ENCODE measurements around the gene ANGPT4.
A peak's percentile ranks its signal among the peaks of the same experiment; 100 is the strongest.
"Not testable (repeated sequence)": the region's sequence is repeated elsewhere in the genome, so short reads cannot be mapped to it uniquely, and the experiment has no call there.

The ANGPT4 gene

DNA sequence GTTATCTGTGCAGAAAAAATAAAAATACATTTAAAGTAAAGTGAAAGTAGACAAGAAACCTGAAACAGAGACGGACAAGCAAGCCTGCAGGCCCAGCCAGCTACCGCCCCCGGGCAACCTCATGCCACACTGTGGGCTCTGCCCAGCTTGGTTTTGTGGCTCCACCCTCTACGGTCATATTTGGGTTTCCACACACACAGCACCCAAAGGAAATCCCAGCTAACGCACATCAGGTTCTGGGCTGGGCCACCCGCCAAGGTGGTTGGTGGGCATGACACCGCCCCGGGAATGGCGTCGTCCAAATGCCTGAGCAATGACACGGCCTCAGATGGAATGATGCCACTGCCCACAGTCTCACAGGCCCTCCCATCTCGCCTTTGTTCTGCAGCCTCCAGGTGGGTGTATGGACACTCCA, 59.8 kb downstream of the ANGPT4 start:
- intact Hi-C loops (cut with DNase I), result no loop called here
- DNase-seq, result no peak

DNA sequence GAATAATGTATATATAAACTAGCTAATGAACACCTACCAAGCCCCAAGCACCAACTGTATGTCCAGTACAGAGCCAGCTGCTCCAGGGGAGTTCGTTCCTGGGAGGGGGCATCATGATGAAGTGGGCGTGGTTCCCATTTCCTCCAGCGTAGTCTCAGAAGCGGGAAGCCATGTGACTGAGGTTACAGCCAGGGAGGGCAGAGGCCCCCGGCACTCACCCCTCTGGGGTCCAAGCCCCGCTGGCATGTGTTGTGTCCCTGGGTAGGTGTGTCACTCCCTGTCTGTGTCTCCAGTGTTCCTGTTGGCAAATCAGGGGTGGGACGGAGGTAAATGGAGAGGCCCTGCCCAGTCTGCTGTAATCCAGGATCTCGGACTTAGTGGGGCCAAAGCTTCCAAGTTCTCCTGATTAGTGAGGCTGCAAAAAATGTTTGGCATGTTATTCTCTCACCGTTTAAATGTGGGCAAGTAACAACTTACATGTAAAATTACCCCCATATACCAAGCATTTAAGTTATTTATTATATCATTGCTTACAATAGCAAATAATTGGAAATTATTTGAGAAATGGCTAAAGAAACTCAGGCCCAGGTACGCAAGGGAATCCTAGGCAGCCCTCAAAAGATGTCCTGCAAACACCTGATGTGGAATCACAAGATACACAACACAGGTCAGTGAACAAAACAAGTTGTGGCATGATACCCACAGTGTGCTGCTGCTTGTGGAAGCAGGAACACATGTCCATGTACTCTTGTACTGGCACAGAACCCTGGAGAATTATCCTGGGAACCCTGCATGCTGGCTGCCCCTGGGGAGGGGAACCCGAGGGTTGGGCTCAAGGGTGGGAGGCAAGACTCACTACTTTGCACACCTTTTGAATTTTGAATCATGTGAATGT, 60.4 kb downstream of the ANGPT4 start:
- intact Hi-C loops (cut with DNase I), result no loop called here
- DNase-seq, result no peak

DNA sequence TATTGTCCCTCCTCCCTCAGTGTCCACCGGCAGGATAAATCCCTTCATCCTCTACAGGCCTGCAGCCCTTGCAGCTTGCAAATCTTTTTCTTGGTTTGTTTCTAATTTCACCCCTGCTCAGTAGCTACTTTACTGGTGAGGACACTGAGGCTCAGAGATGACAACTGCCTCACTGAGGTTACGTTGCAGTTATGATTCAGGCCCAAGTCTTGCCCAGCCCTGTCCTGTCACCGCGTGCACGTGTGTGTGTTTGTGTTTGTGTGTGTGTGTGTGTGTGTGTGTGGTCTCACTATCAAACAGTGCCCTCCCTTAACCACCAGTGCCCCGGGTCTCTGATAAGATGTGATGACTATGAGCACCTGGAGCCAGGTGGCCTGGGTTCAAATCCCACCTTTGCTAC, 61.5 kb downstream of the ANGPT4 start:
- DNase-seq, result no peak
- intact Hi-C loops (cut with DNase I), result no loop called here

DNA sequence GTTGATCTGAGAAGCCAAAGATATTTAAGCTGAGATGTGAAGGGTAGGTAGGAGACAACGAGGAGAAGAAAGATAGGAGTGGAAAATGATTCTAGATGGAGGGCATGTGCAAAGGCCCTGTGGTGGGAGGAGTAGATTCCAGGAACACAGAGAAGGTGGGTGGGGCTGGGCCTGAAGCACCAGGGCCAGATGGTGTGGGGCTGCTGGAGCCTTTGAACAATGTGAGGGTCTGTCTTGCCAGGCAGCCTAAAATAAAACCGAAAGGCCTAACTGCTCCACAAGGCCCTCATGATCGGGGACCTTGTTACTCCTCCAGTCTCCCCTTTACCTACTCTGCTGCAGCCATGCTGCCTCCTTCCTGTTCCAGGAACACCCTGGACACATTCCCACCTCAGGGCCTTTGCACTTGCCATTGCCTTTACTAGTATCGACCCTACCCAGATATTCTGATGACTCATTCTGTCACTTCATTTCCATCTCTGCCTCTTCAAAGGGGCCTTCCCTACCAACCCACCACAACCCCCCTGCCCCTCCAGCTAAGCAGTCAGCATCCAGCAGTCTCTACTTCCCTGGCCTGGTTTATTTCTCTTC, 62.6 kb downstream of the ANGPT4 start:
- no peak for DNase-seq
- intact Hi-C loops (cut with DNase I), result no loop called here

DNA sequence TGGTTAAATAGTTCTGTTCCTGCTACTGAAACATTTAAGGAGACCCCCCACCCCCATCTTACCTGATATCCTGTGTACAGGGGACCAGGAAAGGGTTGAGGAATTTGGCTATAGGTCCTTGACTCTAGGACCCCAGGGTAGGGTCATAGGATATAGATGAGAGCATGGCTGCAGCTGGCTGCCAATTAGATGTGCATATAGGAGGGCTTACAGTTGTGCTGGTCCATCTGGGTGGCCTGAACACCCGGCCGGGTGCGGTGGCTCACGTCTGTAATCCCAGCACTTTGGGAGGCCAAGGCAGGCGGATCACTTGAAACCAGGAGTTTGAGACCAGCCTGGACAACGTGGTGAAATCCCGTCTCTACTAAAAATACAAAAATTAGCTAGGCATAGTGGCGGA, 67.4 kb downstream of the ANGPT4 start:
- DNase-seq; intact Hi-C loops (cut with DNase I): not testable (repeated sequence)

DNA sequence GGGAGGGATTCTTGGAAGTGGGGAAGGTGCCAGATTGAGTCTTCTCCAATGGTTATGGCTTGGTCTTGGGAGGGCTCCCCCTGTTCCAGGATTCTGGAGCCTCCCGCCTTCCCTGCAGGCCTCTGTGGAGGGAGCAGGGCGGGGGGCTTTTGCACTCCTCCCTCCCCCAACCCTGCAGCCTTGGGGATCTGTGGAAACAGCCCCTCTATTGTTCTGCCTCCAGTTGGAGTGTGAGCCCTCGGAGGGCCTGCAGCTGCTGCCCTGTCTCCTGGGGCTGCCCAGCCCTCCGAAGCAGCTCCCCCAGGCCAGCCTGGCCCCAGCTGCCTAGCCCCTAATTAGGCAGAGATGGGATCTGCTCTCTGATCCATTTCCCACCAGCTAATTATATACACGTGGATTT, 67.9 kb downstream of the ANGPT4 start:
- DNase-seq, result no peak
- intact Hi-C loops (cut with DNase I), result no loop called here

DNA sequence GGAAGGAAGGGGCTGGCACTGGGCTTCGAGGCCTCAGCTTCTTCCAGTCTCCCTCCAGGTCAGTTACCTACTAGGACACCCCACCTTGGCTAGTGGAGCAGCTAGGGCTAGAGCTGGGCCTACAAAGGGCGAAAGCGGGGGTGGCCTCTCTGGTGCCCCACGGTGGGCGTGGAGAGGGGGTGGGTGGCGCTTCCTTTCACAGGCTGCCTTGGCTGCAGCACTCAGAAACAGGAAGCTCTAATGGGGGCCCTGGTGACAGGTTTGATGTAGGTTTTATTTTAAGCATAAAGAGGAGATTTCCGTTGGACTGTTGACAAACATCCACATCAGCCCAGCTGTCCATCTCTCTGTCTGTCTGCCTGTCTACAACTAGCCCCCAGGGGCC, 69.2 kb downstream of the ANGPT4 start:
- DNase-seq, result peak in 8 of 42 donors; percentile 8 to 34 (median 24)
- intact Hi-C loops (cut with DNase I), result no loop called here

DNA sequence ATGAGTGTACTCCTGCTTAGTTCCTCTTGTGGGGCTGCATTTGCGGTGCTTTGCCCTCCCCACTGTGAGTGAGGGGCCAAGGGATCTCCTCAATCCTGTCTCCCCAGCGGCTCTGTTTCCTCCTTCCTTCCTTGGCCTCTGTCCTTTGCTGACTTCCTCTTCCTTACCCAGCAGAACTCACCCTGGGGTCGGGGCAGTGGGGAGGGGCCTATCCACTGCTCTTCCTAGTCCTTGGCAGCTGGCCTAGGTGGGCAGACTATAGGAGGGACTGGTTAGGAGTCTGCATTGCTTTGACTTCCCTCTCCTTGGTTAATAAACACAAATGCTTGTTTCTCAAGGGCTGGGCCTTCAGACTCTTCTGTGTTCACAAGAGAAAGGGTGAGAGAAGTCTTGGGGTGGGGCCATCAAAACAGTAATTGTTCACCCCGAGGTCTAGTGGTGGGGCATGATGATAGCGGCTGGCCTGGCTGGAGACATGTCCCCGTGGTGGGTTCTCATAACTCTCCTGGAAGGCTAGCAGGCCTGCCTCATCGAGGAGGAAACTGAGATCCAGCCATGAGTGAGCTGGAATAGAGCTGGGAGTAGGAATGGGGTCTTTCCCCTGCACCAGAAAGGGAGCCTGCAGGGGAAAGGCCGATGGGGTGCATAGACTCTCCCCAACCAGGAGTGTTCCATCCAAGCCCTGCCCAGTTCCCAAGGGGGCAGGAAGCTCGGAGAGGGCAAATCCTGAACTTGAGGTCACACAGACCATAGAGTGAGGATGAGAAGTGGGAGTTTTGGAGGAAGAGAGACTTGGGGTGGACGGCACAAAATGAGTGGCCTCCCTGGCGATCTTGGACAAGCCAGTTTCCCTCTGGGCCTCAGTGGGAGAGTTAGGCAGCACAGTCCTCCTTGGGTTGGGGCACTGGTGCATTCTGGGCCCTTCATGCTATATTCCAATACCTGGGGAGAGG, 69.9 kb downstream of the ANGPT4 start:
- intact Hi-C loops (cut with DNase I), result no loop called here
- no peak for DNase-seq

DNA sequence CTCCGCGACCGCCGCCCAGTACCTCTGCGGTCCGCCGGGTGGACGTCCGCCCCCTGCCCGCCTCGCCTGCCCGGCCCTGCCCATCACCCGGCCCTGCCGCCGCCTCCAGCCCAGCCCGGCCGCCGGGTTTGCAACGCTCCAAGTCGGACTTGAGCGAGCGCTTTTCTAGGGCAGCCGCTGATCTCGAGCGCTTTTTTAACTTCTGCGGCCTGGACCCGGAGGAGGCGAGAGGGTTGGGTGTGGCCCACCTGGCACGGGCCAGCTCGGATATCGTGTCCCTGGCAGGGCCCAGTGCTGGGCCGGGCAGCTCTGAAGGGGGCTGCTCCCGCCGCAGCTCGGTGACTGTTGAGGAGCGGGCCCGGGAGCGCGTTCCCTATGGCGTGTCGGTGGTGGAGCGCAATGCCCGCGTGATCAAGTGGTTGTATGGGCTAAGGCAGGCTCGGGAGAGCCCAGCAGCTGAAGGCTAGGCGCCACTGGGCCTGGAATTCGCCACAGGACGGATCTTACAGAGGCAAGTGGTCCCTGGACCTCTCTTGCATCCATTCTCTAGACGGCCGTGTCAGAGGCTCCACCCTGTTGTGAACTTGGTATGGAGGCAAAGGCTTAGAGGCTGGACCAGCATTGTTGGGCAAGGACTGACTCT, 70.8 kb downstream of the ANGPT4 start:
- no peak for DNase-seq
- intact Hi-C loops (cut with DNase I), result no loop called here

DNA sequence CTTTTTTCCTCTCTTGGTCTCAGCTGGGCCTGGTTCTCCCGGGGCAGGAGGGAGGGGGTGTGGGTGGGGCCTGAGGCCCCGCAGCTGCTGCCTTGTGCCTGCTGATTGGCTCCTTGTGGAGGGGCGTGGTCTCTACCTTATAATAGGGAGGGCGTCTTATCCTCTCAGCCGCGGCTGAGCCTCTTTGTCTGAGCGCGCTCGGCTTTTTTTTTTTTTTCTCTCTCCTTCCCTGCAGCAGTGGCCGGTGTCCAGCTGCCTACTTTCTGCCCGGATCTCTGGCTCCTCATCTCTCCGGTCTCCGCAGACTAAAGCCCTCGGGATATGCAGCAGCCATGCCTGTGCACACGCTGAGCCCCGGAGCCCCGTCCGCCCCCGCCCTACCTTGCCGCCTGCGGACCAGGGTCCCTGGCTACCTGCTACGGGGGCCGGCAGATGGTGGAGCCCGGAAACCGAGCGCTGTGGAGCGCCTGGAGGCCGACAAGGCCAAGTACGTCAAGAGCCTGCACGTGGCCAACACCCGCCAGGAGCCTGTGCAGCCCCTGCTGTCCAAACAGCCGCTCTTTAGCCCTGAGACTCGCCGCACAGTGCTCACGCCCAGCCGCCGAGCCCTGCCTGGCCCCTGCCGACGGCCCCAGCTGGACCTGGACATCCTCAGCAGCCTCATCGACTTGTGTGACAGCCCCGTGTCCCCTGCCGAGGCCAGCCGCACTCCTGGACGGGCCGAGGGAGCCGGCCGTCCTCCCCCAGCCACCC, 71.5 kb downstream of the ANGPT4 start:
- intact Hi-C loops (cut with DNase I), result no loop called here
- DNase-seq, result peak; percentile 68 to 97 (median 88)

DNA sequence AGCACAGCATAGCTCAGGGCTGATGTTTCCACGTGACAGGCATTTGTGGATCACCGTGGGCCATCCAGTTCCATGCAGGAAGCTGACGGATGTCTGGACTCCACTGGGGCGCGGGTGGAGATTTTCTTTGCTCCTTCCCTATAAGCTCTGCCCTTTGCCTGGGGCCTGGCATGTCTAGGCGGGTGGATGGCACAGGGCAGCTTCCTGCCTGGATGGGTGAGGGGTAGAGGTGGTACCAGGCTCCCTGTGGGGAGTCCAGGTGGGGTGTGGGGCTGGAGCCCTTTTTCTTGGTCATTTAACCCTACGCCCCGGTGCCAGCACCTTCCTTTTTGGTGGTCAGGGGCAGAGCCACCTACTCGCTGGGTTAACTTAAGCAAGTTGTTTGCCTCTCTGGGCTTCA, 72.2 kb downstream of the ANGPT4 start:
- DNase-seq, result no peak
- intact Hi-C loops (cut with DNase I), result no loop called here

DNA sequence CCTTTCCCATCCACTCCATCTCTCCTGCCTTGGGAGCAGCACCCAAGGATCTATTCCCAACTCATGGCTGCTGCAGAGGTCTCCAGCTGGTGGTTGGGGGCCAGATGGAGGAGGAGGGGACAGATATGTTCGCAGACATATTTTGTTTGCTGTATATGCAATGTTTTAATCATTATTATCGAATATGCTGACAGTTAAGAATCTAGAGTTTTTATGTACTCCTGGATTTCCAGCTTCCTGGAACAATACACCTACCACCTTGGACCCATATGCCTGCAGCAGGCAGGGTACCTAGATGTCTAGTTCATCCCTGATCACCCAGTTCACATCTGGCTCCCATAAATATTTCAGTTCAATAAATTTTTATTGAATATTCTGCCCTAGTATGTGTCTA, 73.6 kb downstream of the ANGPT4 start:
- intact Hi-C loops (cut with DNase I), result no loop called here
- no peak for DNase-seq

DNA sequence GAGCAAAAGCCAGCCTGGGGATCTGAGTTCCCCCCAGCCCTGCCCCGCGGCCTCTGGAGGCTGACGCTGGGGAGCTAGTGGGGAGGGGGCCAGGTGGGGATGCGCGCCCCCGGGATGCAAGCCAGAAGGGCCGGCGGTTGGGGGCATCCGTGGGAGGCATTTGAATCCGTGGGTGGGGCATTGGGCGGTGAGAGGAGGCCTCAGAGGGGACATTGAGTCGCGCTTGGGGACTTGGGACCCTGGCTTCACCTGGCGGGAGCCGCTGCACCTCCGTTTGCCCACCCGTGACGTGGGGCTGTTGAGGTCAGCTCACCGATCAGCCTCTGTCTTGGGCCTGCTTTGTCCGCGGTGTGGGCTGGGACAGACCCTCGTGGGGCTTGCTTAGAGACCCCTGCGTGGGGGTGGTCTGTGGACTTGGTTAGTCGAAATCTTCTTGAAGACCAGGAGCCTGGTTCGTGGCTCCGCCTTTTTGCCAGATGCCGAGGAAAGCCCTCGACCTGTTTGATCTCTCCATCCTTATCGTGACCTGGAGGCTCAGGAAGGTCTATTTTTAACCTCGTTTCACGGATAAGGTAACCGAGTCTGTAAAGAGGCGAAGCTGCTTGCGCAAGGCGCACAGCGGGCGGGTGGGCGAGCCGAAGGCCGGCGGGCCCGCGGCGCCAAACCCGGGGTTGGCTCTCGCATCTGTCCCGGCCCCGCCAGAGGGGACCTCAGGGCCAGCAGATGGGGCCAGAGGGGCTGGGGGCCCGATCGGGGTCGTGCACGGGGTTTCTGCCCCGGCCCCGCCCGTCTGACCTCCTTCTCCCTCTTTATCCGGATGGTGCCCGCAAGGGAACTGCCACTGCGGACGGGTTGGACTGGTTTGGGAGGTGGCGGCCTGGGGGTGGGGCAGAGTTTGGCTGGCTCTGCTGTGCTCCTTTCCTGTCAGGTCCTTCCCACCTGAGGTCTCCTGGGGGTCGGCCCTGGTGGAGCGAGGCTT, 74.3 kb downstream of the ANGPT4 start:
- no peak for DNase-seq
- intact Hi-C loops (cut with DNase I), result no loop called here

DNA sequence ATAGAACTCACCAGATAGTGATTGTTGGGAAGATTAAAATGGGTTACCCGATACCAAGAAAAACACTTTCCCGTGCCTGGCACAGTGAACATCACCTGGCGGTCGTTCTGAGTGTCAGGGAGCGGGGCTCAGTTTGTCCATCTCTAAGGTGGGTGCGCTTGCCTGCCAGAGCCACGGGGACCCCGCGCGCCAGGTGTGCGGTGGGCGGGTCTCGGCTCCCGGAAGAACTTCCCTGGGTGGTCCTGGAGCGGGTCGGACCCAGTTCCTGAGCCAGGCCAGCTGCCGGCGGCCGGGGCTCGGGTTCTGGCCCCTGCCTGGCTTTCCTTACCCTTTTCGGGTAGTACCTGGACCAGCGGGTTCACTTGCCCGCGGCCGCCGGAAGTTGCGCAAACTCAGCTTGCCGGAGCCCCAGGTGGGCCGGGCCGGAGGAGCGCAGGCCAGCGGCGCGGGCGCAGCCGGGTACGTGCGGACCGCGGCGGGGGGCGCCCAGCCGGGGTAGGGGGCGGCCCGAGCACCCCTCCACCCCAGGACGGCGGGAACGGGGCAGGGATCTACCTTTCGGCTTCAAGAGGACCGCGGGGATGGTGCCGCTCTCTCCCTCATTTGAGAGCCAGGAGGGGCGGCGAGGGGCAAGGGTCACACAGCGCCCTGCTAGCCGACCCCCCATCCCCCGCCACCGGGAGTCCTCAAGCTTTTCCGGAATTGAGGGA, 75.1 kb downstream of the ANGPT4 start:
- no peak for DNase-seq
- intact Hi-C loops (cut with DNase I), result no loop called here

DNA sequence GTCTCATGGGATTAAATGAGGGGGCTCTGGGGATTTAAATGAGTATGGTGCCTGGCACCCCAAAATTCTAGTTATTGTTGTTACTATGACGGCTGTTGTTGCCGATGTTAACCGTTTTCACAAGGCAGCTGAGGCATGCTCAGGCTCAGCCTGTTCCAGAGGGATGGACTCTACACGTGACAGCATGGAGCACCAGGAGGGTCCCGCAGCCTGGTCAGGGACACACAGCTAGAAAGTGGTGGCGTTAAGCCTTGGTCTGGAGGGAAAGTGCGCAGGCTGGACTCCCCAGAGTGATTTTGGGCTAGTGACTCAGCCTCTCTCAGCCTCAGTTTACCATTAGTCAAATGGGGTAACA, 75.7 kb downstream of the ANGPT4 start:
- no peak for DNase-seq
- intact Hi-C loops (cut with DNase I), result no loop called here

DNA sequence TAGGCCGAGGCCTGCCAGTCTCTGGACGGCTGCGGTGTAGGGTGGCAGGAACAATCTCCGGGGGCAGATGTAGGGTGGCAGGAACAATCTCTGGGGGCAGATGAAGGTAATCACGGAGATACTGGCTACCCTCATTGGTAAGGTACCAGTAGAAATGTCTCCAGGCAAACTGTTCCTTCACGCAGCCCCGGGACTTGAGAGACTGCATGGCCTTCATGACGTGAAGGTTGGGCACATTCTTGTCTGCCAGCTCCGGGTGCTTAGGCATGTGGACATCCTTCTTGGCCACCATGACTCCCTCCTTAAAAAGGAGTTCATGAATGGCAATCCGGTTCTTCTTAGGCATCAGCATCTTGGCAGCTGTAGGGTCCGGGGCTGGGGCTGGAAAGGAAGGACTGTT, 76.5 kb downstream of the ANGPT4 start:
- intact Hi-C loops (cut with DNase I), result no loop called here
- DNase-seq, result no peak

DNA sequence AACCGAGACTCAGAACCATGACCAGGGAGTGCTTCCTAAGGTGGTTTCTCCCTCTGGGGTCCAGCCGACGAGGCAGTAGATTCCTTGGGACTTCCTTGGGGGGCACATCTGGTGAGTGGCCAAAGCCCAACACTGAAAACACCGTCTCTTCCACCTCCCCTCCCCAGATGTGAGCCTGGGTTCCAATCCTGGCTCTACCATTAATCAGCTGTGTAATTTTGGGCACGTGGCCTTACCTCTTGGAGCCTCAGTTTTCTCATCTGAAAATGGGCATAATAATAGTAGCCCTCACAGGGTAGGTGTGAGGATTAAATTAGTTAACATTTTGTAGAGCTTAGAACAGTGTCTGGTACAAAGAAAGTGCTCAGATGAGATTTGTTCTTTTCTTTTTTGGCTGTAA, 77.1 kb downstream of the ANGPT4 start:
- intact Hi-C loops (cut with DNase I), result no loop called here
- DNase-seq, result no peak
